ENCODE measurements around the gene ZMYND19. TPM values are rescaled to one million over a fixed set of nuclear protein-coding genes. Genes with fewer than 3 reads are reported as not detected.
"Not testable (repeated sequence)": the region's sequence is repeated elsewhere in the genome, so short reads cannot be mapped to it uniquely, and the experiment has no call there.

ZMYND19 gene
- total RNA-seq, 1 experiment from 2014 or later = 77.9 TPM

- ChIA-PET POLR2A (no interaction called here), CTCF (interaction anchor here (0.7 kb wide), 2 partner anchors 19 to 28 kb away, joined by 3 read pairs; no protein-coding TSS in a partner anchor)
- ATAC-seq (no peak), DNase-seq (ENCODE audit: low spot score) (no peak)
- H3K4me3 Mint-ChIP-seq = no peak overlapping the region
- H3K36me3 Mint-ChIP-seq = peaks cover 40% of the 10 kb centered on the region
- no peaks in the 10 kb centered on the region; the same call in 1 of the 2 replicates for H3K27me3 Mint-ChIP-seq (ENCODE audit: low read depth)
- no peaks in the 10 kb centered on the region for H3K9me3 Mint-ChIP-seq
- no peak for TF ChIP-seq RORB (CRISPR knock-in tag; IDR thresholded peaks at IDR 0.05)
- TF ChIP-seq TEAD4 (CRISPR knock-in tag; IDR thresholded peaks at IDR 0.05) = no peak
- TF ChIP-seq NR3C1 (CRISPR knock-in tag; conservative IDR thresholded peaks at IDR 0.05; ENCODE audit: low read depth) = no peak
- TF ChIP-seq ZNF671 (CRISPR knock-in tag; IDR thresholded peaks at IDR 0.05) = no peak
- TF ChIP-seq, protein P1, sequence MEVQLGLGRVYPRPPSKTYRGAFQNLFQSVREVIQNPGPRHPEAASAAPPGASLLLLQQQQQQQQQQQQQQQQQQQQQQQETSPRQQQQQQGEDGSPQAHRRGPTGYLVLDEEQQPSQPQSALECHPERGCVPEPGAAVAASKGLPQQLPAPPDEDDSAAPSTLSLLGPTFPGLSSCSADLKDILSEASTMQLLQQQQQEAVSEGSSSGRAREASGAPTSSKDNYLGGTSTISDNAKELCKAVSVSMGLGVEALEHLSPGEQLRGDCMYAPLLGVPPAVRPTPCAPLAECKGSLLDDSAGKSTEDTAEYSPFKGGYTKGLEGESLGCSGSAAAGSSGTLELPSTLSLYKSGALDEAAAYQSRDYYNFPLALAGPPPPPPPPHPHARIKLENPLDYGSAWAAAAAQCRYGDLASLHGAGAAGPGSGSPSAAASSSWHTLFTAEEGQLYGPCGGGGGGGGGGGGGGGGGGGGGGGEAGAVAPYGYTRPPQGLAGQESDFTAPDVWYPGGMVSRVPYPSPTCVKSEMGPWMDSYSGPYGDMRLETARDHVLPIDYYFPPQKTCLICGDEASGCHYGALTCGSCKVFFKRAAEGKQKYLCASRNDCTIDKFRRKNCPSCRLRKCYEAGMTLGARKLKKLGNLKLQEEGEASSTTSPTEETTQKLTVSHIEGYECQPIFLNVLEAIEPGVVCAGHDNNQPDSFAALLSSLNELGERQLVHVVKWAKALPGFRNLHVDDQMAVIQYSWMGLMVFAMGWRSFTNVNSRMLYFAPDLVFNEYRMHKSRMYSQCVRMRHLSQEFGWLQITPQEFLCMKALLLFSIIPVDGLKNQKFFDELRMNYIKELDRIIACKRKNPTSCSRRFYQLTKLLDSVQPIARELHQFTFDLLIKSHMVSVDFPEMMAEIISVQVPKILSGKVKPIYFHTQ (CRISPR knock-in tag; IDR thresholded peaks at IDR 0.05) = no peak
- TF ChIP-seq FOXK1 (CRISPR knock-in tag; IDR thresholded peaks at IDR 0.05) = no peak
- no peak for TF ChIP-seq RELA (CRISPR knock-in tag; IDR thresholded peaks at IDR 0.05; ENCODE audit: borderline replicate concordance)
- TF ChIP-seq, protein P2, sequence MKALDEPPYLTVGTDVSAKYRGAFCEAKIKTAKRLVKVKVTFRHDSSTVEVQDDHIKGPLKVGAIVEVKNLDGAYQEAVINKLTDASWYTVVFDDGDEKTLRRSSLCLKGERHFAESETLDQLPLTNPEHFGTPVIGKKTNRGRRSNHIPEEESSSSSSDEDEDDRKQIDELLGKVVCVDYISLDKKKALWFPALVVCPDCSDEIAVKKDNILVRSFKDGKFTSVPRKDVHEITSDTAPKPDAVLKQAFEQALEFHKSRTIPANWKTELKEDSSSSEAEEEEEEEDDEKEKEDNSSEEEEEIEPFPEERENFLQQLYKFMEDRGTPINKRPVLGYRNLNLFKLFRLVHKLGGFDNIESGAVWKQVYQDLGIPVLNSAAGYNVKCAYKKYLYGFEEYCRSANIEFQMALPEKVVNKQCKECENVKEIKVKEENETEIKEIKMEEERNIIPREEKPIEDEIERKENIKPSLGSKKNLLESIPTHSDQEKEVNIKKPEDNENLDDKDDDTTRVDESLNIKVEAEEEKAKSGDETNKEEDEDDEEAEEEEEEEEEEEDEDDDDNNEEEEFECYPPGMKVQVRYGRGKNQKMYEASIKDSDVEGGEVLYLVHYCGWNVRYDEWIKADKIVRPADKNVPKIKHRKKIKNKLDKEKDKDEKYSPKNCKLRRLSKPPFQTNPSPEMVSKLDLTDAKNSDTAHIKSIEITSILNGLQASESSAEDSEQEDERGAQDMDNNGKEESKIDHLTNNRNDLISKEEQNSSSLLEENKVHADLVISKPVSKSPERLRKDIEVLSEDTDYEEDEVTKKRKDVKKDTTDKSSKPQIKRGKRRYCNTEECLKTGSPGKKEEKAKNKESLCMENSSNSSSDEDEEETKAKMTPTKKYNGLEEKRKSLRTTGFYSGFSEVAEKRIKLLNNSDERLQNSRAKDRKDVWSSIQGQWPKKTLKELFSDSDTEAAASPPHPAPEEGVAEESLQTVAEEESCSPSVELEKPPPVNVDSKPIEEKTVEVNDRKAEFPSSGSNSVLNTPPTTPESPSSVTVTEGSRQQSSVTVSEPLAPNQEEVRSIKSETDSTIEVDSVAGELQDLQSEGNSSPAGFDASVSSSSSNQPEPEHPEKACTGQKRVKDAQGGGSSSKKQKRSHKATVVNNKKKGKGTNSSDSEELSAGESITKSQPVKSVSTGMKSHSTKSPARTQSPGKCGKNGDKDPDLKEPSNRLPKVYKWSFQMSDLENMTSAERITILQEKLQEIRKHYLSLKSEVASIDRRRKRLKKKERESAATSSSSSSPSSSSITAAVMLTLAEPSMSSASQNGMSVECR (CRISPR knock-in tag; IDR thresholded peaks at IDR 0.05; ENCODE audit: borderline replicate concordance) = no peak
- no peak for TF ChIP-seq EMX1 (CRISPR knock-in tag; IDR thresholded peaks at IDR 0.05)
- no peak for TF ChIP-seq KAT7 (CRISPR knock-in tag; IDR thresholded peaks at IDR 0.05; ENCODE audit: borderline replicate concordance)
- TF ChIP-seq, protein P3, sequence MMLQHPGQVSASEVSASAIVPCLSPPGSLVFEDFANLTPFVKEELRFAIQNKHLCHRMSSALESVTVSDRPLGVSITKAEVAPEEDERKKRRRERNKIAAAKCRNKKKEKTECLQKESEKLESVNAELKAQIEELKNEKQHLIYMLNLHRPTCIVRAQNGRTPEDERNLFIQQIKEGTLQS (CRISPR knock-in tag; conservative IDR thresholded peaks at IDR 0.05) = no peak
- no peak for TF ChIP-seq ZNF416 (CRISPR knock-in tag; IDR thresholded peaks at IDR 0.05)
- no peak for TF ChIP-seq CDX4 (CRISPR knock-in tag; IDR thresholded peaks at IDR 0.05; ENCODE audit: borderline replicate concordance)
- TF ChIP-seq CBFB (CRISPR knock-in tag; IDR thresholded peaks at IDR 0.05; ENCODE audit: low read depth) = no peak
- no peak for TF ChIP-seq NFYB (CRISPR knock-in tag; conservative IDR thresholded peaks at IDR 0.05; ENCODE audit: low read depth)
- TF ChIP-seq GRHL2 (CRISPR knock-in tag; IDR thresholded peaks at IDR 0.05; ENCODE audit: insufficient replicate concordance, severe bottlenecking) = no peak
- no peak overlapping the region for H3K27ac Mint-ChIP-seq
- H3K4me1 Mint-ChIP-seq = peaks cover 7% of the 10 kb centered on the region
Observed at GRCh38 chr9:137554349-137554748, 36.0 kb downstream of the ZMYND19 start.

- ATAC-seq; H3K27me3 Mint-ChIP-seq (ENCODE audit: low read depth); POLR2A ChIA-PET; DNase-seq (ENCODE audit: low spot score); H3K4me1 Mint-ChIP-seq; H3K9me3 Mint-ChIP-seq: not testable (repeated sequence)
- H3K4me3 Mint-ChIP-seq = peak overlapping the region; percentile 87; the same call in 1 of the 2 replicates
- peaks cover 39% of the 10 kb centered on the region for H3K36me3 Mint-ChIP-seq
- CTCF ChIA-PET = interaction anchor here (0.7 kb wide), 2 partner anchors 19 to 28 kb away, joined by 3 read pairs; no protein-coding TSS in a partner anchor
- H3K27ac Mint-ChIP-seq = 0 out of 2 replicates have a peak overlapping the region, but pooled peaks have one; percentile 70
Observed at GRCh38 chr9:137553654-137554053, 36.7 kb downstream of the ZMYND19 start.
